ENCODE data around the gene FGD4. TPM values are rescaled to one million over a fixed set of nuclear protein-coding genes. Genes with fewer than 3 reads are reported as not detected.

The FGD4 gene
- total RNA-seq, 1 donor from 2014 or later = 17.3 TPM

DNA sequence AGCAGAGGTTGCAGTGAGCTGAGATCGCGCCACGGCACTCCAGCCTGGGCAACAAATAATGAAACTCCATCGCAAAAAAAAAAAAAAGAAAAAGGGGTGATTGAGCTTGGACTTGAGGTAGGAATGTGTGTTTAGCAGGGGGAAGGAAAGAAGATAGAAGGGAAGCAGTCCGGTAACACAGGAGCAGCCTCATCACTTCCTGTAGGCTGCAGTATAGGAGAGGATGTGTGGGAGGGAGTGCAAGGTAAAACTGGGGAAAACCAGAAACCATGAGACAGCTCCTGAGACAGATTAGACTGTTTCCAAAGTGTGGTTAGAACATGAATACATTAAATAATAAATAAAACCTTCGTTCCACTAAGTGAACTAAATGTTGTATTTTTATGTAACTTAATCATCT lies 49.2 kb downstream of the FGD4 start:
- no peak for ATAC-seq (ENCODE audit: poor library complexity)
- intact Hi-C loops (cut with DNase I) = no loop called here

DNA sequence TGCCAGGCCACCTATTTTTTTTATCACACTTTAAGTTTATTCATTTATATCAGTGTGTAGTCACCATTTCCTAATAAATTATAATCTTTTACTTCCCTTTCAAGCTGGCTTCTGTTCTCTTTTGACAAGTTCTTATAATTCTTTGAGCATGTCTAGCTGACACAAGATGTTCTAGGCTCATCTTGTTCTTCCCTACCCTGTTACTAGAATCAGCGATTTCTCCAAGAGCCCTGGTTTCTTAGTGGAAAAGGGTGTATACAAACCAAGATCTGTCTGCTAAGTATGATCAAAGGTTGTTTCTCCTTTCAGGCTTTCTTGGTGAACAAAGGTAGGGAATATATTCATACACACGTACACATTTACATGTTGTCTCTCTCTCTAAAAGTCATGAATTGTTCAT lies 51.0 kb downstream of the FGD4 start:
- intact Hi-C loops (cut with DNase I) = loop anchor here (5.0 kb wide), 1 partner anchor 212 kb away; no protein-coding TSS in a partner anchor
- no peak for ATAC-seq (ENCODE audit: poor library complexity)
- DNase-seq = no peak

More for the DNA sequence above, 49.2 kb downstream of the FGD4 start:
- no peak for DNase-seq

DNA sequence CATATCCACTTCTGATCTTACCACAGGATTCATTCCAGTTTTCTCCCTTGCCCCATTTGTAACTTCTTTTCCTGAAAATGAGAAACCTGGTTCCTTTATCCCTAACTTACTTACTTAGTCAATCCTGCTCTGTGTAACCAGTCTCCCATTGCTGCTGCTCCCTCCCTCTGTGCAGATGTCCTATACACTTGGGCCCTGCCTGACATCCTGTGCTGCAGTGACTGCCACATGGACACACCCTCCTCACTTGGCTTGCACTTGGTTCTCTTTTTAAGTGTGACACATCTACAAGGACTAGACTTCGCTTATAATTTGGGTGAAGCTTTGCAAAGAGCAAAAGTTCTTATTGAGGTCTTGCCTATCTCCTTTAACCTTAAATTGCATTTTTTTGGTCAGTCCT lies 51.4 kb downstream of the FGD4 start:
- peak; percentile 59 for DNase-seq
- intact Hi-C loops (cut with DNase I) = loop anchor here (5.0 kb wide), 1 partner anchor 212 kb away; no protein-coding TSS in a partner anchor
- peak; percentile 37 for ATAC-seq (ENCODE audit: poor library complexity)

DNA sequence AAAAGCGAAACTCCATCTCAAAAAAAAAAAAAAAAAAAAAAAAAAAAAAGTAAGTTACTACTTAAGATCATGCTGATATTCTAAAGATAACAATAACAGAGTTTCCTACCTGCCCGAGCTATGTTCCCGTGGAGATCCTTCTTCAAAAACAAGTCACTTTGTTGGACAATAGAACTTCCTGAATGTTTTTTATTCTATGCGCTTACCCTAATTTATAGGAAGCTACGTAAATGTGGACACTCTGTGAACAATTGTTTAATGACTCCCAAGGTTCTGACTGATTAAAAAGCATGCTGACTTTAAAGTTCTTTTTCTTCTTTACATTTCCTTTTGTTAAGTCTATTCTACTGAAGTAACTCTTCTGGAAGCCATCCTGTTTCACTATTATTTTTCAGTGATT lies 52.5 kb downstream of the FGD4 start:
- DNase-seq (no peak), ATAC-seq (ENCODE audit: poor library complexity) (no peak)
- intact Hi-C loops (cut with DNase I) = loop anchor here (5.0 kb wide), 1 partner anchor 210 kb away; no protein-coding TSS in a partner anchor

DNA sequence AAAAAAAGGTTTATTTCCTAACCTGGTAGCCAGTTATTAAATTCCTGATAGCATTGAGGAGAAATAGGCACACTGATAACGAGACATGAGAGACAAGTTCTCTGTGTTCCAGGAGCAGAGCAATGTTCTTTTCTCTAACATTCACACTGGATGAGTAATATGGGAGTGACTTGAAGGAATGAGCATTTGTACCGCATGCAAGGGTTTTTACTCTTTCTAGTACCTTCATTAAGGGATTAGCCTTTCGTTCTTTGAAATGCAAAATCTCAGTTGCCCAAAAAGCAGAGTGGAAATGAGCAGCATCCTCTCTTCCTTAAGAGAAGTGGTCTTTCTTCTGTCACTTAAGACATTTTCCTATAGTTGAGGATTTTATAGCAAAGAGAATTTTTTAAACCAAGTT lies 54.7 kb downstream of the FGD4 start:
- no peak for DNase-seq
- intact Hi-C loops (cut with DNase I) = loop anchor here (5.0 kb wide), 1 partner anchor 208 kb away; no protein-coding TSS in a partner anchor
- ATAC-seq (ENCODE audit: poor library complexity) = no peak

DNA sequence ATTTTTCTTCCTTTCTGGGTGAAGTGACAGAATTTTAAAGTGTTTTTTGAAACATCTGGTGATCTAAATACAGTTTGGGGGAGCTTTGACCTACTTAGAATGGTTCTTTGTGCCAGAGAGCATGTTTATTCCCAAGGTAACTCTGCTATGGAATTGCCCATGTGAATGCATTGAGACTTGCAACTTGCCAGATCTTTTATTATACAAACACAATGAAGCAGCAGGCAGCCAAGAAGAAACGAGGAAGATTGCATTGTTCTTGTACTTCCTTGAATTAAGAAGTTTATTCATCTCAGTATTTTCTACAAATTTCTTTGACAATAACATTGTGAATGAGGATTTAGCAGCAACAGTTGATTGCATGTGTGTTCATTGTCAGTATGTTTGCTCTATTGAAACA lies 55.5 kb downstream of the FGD4 start:
- ATAC-seq (ENCODE audit: poor library complexity) (no peak), DNase-seq (no peak)
- intact Hi-C loops (cut with DNase I) = loop anchor here (5.0 kb wide), 1 partner anchor 207 kb away; no protein-coding TSS in a partner anchor

DNA sequence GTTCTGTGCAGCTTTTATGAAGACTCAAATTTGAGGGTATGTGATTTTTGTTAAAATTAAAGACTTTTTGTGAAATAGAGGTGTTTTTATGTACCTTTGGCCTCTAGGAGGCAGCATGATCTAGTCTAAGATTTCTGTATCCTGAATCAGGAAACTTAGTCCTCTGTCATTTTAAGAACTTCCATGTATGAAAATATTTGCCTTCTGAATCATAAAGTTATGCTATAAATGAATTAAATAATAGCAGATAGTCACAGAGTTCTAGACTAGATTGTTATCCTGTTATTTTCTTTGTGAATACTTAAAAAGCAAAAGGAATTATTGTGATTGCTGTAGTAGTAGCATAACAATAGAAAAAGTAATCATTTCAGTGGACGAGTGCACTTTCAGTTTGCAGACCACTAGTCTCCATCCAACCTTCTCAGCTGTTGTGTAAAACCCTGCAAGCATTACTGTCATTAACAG lies 56.3 kb downstream of the FGD4 start:
- ATAC-seq (ENCODE audit: poor library complexity) = peak; percentile 81
- no peak for DNase-seq
- intact Hi-C loops (cut with DNase I) = no loop called here

DNA sequence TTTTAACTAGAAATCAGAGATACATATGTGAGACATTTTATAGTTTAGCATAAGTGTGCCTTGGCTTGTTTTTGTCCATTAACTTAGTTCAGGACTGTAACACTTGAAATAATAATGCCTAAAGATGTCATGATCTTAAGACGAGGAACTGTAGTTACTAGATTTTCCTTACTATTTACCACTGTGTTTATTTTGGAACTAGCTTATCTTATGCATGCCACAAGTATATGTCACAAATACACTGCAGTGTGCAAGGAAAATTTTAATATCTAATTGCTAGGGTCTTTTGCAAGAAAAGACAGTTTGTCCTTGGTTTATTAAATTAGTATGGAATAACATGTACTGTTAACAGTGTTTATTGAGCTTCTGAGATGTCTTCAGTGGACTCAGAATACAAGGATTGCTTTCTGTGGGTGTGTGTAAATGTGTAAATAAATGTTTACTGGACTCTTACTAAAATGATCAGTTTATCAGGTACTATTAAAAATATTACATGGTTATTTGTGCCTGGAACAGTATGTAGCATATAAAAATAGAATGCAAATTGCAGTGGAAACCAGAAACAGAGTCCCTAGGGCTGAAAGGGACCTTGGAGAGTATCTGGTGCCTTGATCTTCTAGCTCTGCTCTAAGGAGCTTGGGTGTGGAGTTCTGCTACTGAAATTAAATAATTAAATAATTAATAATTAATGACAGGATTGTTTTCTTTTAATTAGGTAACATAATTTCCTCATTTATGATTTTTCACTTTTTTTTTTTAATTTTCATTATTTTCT lies 58.1 kb downstream of the FGD4 start:
- DNase-seq (no peak), ATAC-seq (ENCODE audit: poor library complexity) (peak; percentile 42)
- intact Hi-C loops (cut with DNase I) = no loop called here

DNA sequence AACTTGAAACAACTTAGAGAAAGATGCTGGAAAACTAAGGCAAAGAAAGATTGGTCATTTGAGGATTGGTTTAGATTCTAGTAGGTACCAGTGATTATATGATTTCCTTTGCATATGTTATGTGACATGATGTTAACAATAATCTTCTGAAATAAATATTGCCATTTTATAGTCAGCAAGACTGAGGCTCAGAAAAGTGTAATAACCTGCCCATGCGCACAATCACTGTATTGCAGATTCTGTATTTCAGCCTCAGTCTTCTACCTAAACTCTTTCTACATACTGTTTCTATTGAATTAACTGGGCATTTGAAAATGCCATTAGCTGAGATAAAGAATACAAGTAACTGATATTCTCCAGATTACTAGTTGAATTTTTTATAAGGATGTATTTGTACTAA lies 61.3 kb downstream of the FGD4 start:
- ATAC-seq (ENCODE audit: poor library complexity) = no peak
- intact Hi-C loops (cut with DNase I) = loop anchor here (5.0 kb wide), 1 partner anchor 77 kb away; no protein-coding TSS in a partner anchor
- DNase-seq = no peak

DNA sequence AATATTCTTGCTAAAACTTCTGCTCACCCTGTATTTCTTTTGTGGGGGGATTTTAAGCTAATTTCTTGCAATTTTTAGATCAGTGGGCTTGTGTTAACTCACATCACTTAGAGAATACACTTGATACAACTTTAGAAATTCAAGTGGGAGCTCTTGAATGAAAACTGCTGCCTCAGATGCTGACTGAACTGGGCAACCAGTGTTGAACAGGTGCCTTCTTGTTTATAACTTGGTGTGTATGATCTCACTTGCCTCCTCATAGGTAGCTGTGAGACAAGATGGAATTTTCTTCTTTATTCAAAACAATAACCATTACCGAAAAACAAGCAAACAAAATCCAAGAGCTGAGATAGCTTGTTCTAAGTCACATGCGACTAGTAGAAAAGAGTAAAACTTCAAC lies 63.5 kb downstream of the FGD4 start:
- ATAC-seq (ENCODE audit: poor library complexity) (no peak), DNase-seq (no peak)
- intact Hi-C loops (cut with DNase I) = loop anchor here (5.0 kb wide), 1 partner anchor 74 kb away; no protein-coding TSS in a partner anchor

DNA sequence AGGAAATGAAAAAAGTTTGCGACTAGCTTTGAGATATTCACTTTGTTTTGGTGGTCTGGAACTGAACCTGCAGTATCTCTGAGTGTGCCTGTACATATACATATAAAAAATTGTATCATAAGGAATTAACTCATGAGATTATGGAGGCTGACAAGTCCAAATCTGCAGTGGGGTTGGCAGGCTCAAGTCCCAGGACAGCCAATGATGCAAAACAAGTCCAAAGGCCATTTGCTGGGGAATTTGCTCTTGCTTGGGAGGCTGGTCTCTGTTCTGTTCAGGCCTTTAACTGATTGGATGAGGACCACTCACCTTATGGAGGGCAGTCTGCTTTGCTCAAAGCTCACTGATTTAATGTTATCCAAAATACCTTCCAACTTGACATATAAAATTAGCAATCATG lies 66.8 kb downstream of the FGD4 start:
- DNase-seq (no peak), ATAC-seq (ENCODE audit: poor library complexity) (no peak)
- intact Hi-C loops (cut with DNase I) = no loop called here

DNA sequence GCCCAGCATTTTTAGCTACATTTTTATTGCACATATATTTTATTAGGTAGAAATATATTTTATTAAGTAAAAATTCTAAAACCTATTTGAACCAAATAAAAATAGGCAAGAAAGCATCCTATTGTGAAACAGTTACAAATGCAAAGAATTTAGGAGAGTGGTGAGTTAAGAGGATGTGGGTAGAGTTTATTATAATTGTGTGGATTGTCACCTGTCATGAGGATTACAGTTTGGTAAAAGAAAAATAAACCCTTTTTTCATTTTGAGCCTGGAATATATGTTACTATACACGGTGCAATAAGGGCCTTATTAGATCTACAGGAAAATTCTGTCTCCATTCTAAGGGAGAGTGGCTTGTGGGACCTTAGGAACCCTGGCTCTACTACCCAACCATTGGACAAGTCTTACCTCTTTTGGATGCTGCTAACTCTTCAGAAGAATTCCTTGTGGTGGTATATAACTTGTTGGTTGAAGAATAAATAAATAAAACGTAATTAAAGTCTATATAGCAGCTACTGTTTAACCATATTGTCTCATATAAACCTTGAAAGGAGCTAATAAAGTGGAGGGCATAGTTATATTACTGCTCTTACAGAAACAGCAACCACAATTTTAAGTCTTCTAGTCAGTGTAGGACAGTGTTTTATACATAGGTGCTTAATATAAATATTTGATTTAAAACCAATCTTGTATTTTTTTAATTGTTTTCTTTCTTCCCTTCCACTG lies 67.8 kb downstream of the FGD4 start:
- no peak for ATAC-seq (ENCODE audit: poor library complexity)
- intact Hi-C loops (cut with DNase I) = no loop called here
- DNase-seq = no peak

DNA sequence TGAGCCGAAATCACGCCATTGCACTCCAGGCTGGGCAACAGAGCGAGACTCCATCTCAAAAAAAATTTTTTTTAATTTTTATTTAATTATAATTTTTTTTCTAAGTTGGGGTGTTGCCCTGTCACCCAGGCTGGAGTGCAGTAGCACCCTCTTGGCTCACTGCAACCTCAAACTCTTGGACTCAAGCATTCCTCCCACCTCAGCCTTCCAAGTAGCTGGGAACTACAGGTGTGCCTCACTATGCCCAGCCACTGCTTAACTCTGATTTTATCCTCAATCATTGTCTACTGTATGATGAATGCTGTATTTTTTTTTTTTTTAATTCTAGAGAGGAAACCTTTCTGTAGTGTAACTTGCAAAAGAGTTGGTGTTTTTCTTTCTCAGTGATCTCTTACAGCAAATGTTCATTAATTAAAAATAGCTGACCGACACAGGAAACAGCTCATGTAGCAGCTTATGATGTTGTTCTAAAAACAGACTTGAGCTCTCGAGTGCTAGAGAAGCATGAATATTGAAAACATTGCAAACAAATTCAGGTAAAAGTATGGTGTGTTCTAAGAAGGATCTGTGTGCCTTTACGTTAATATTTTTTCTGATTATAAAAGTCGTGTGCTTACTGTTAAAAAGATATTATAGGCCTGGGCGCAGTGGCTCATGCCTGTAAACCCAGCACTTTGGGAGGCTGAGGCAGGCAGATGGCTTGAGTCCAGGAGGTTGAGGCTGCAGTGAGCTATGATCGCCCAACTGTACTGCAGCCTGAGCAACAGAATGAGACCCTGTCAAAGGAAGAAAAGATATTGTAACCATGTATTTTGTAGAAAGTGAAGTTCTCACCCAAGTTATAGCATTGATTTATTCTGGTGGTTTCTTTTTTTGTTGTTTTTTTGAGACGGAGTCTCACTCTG lies 68.9 kb downstream of the FGD4 start:
- DNase-seq = no peak
- intact Hi-C loops (cut with DNase I) = no loop called here
- ATAC-seq (ENCODE audit: poor library complexity) = peak; percentile 83

DNA sequence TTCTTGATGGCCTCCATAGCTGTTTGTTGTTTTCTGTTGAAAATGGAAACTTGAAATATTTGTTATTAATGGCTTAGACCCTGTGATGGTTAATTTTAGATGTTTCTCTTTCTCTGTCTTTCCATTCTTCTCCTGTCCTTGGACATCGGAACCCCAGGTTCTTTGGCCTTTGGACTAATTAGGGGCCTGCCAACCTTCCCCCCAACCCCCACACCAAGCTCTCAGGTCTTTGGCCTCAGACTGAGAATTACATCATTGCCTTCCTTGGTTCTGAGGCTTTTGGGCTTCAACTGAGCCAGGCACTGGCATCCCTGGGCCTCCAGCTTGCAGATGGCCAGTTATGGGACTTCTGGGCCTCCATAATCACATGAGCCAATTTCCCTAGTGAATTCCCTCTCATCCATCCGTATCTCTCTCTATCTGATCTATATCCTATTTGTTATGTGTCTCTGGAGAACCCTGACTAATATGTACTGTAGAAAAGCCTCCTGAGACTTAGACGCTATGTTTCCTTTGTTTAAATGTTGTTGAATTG lies 71.6 kb downstream of the FGD4 start:
- intact Hi-C loops (cut with DNase I) = no loop called here
- ATAC-seq (ENCODE audit: poor library complexity) (no peak), DNase-seq (no peak)

DNA sequence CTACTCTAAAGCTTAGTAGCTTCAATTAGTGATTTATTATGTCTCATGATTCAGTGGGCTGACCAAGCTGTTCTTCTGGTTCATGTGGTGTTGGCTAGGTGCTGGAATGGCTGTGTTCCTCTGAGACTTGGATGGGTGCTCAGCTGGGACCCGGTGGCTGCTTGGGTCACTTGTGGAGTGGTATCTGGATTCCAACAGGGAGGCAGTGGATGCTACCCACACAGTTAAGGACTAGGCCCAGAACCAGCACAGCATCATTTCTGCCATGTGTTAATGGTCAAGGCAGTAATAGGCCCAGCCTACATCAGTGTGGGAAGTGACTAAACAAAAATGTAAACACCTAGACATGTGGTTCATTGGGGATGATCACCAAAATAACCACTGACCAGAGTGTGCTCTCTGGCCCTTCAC lies 72.2 kb downstream of the FGD4 start:
- ATAC-seq (ENCODE audit: poor library complexity) = no peak
- intact Hi-C loops (cut with DNase I) = no loop called here
- no peak for DNase-seq

DNA sequence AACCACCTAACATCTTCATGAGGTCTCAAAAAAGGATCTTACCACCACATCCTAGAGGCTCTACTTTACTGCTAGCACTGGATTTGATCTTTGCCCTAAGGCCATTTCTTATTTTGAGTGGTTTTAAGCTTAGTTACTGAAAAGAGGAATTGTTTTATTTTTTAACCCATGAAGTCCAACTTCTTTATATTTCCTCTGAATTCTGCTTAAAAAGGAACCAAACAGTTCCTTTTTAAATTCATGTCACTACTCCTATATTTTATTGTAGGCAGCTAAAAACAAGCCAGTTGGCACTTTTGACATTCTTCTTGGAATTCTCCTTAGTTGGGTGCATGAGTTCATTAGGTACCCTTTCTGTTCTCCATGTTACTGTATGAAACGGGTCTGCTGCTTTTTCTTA lies 76.4 kb downstream of the FGD4 start:
- no peak for ATAC-seq (ENCODE audit: poor library complexity)
- intact Hi-C loops (cut with DNase I) = no loop called here
- DNase-seq = no peak

DNA sequence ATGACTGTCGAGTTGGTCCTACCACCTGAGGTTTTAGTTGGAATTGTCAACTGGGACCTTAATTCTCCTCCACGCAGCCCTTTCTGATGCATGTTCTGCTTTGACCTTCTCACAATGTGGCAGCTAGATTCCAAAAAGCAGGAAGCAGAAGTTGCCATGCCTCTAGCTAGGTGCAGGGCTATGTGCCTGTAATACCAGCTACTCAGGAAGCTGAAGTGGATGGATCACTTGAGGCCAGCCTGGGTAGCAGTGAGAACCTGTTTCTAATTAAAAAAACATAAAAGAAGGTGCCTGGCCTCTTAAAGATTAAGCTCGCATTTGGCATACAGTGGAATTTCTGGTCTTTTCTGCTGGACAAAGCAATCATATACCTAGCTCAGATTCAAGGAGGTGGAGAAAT lies 77.1 kb downstream of the FGD4 start:
- DNase-seq (no peak), ATAC-seq (ENCODE audit: poor library complexity) (peak; percentile 60)
- intact Hi-C loops (cut with DNase I) = no loop called here

DNA sequence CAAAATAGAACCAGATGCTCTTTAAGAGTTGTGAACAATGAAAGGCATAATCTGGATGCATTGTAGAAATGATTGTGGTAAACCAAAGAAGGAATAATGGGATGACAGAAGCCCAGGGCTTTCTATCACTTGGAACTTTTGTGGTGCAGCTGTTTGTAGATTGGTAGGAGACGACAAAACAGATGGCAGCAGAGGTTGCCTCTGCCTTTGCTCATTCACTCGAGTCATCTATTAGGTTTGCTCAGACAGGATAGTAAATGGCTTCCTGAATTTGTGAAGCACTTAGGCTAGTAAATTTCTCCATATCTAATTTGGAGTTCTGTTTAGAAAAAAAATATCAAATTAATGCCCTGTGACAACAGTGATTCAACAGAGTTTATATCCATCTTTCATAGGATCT lies 78.4 kb downstream of the FGD4 start:
- intact Hi-C loops (cut with DNase I) = no loop called here
- DNase-seq = no peak
- no peak for ATAC-seq (ENCODE audit: poor library complexity)

DNA sequence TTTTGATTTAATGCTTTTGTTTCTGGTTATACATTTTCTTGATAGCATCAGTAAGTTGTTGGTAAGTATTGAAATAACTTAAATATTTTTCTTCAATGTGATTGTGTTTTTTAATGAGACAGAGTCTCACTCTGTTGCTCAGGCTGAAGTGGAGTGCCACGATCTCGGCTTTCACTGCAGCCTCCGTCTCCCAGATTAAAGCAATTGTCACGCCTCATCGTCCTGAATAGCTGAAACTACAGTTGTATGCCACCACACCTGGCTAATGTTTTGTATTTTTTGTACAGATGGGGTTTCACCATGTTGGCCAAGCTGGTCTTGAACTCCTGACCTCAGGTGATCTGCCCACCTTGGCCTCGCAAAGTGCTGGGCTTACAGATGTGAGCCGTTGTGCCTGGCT lies 78.8 kb downstream of the FGD4 start:
- DNase-seq = no peak
- ATAC-seq (ENCODE audit: poor library complexity) = no peak
- intact Hi-C loops (cut with DNase I) = no loop called here
